Fibroblast of lung (primary cell): Measurements from ENCODE around the gene TPO.

Experiments
- EZH2 ChIP-seq: IDR thresholded peaks from 2 replicates; pipeline ENCODE4 v1.5.1; 2012; ENCODE audit warnings: low read length, control low read depth, mild to moderate bottlenecking; ENCODE audit errors: missing control alignments
- TF ChIP-seq, protein P1 (sequence below), 2 donors: IDR thresholded peaks in 1 of 2; conservative IDR thresholded peaks in 1 of 2; 1 replicate in 1 of 2; 2 replicates in 1 of 2; pipeline ENCODE4 v1.5.1; 2011 to 2012; ENCODE audit warnings: low read length in 2 of 2, control low read depth in 1 of 2, inconsistent platforms in 1 of 2, low read depth in 1 of 2, mild to moderate bottlenecking in 1 of 2

DNA sequence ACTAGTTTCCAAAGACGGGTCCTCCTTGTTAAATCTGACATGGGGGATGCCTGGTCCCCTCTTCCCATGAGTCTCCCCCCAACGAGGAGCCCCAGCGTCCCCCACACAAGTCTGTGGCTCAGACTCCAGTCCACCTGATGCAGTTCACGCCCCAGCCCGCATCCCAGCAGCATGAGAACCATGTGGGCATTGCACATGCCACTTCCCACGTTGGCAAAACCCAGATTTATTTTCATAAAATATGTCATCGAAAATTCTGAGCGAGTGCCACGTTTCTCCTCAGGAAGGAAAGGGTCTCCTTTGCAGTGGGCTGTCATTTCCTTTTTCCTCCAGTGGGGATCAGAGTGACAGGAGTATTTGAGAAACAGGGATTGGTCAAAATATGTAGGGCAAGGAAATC lies 45.7 kb upstream of the TPO start:
- TF ChIP-seq, protein P1, sequence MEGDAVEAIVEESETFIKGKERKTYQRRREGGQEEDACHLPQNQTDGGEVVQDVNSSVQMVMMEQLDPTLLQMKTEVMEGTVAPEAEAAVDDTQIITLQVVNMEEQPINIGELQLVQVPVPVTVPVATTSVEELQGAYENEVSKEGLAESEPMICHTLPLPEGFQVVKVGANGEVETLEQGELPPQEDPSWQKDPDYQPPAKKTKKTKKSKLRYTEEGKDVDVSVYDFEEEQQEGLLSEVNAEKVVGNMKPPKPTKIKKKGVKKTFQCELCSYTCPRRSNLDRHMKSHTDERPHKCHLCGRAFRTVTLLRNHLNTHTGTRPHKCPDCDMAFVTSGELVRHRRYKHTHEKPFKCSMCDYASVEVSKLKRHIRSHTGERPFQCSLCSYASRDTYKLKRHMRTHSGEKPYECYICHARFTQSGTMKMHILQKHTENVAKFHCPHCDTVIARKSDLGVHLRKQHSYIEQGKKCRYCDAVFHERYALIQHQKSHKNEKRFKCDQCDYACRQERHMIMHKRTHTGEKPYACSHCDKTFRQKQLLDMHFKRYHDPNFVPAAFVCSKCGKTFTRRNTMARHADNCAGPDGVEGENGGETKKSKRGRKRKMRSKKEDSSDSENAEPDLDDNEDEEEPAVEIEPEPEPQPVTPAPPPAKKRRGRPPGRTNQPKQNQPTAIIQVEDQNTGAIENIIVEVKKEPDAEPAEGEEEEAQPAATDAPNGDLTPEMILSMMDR (conservative IDR thresholded peaks at IDR 0.05 in 1 of 2, IDR thresholded peaks at IDR 0.05 in 1 of 2; ENCODE audit: low read depth in 1 of 2, low read length in 2 of 2), result no peak
- no peak for TF ChIP-seq EZH2
